Esophagus squamous epithelium (tissue), 4 donors: ENCODE results near the gene N4BP3.

Experiments used
- POLR2A ChIP-seq, 4 donors: fragments of 450-650 bp; IDR thresholded peaks; one replicate each; pipeline ENCODE4 v1.6.1; 2017; ENCODE audit warnings: antibody characterized with exemption in 4 of 4, mild to moderate bottlenecking in 4 of 4, moderate library complexity in 3 of 4
- TF ChIP-seq, protein P1 (sequence below), 6 experiments: fragments of 450-650 bp in 4 of 6; fragments of 200-600 bp in 2 of 6; sonication (generic) in 2 of 6; IDR thresholded peaks; one replicate each; pipeline ENCODE4 v1.5.1; 2016 to 2019; ENCODE audit warnings: antibody characterized with exemption in 6 of 6, mild to moderate bottlenecking in 4 of 6, moderate library complexity in 4 of 6

DNA sequence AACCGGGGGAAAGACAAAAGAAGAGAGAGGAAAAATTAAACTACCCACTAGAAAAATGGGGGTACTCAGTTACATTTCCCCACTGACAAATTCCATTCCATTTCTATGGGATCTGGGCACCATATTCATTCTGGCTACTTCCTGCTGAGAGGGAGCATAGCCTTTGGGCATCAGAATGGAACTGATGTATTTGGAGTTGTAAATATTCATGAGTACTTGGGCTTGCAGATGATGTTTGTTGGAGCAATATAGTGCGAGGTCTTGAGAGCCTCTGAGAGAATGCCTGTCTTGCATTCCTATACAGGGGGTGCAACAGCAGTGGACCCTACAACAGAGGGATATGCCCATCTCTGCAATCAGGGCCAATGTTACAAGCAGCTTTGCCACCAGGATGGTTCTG is 57.1 kb downstream of the N4BP3 start:
- no peak for TF ChIP-seq POLR2A (IDR thresholded peaks at IDR 0.05)
- TF ChIP-seq, protein P1, sequence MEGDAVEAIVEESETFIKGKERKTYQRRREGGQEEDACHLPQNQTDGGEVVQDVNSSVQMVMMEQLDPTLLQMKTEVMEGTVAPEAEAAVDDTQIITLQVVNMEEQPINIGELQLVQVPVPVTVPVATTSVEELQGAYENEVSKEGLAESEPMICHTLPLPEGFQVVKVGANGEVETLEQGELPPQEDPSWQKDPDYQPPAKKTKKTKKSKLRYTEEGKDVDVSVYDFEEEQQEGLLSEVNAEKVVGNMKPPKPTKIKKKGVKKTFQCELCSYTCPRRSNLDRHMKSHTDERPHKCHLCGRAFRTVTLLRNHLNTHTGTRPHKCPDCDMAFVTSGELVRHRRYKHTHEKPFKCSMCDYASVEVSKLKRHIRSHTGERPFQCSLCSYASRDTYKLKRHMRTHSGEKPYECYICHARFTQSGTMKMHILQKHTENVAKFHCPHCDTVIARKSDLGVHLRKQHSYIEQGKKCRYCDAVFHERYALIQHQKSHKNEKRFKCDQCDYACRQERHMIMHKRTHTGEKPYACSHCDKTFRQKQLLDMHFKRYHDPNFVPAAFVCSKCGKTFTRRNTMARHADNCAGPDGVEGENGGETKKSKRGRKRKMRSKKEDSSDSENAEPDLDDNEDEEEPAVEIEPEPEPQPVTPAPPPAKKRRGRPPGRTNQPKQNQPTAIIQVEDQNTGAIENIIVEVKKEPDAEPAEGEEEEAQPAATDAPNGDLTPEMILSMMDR (IDR thresholded peaks at IDR 0.05), result no peak
